SKM-1 treated with dmso at 0.1 percent for 144 hours (cell line): ENCODE results near the gene CCBE1.
"Not testable (repeated sequence)": the region's sequence is repeated elsewhere in the genome, so short reads cannot be mapped to it uniquely, and the experiment has no call there.

ENCODE experiments used
- DNase-seq: peaks from one replicate; lab custom pipeline; 2025; ENCODE audit not compliant: unreplicated experiment; lab: John Stamatoyannopoulos, UW

CCBE1 gene

GRCh38 chr18:59685501-59685900 is 11.7 kb downstream of the CCBE1 start:
- no peak for DNase-seq

- no peak for DNase-seq
Observed at GRCh38 chr18:59684777-59685176, 12.4 kb downstream of the CCBE1 start.

GRCh38 chr18:59681521-59682004 is 15.7 kb downstream of the CCBE1 start:
- DNase-seq: no peak

- DNase-seq: no peak
Observed at GRCh38 chr18:59681051-59681450, 16.2 kb downstream of the CCBE1 start.

GRCh38 chr18:59675346-59675745 is 21.9 kb downstream of the CCBE1 start:
- DNase-seq: no peak

GRCh38 chr18:59674903-59675270 is 22.3 kb downstream of the CCBE1 start:
- DNase-seq: no peak

GRCh38 chr18:59674186-59674902 is 22.9 kb downstream of the CCBE1 start:
- no peak for DNase-seq

- DNase-seq: no peak
Observed at GRCh38 chr18:59672235-59672711, 24.9 kb downstream of the CCBE1 start.

GRCh38 chr18:59671551-59671950 is 25.7 kb downstream of the CCBE1 start:
- no peak for DNase-seq

- no peak for DNase-seq
Observed at GRCh38 chr18:59669872-59670657, 27.2 kb downstream of the CCBE1 start.

GRCh38 chr18:59667488-59667887 is 29.7 kb downstream of the CCBE1 start:
- no peak for DNase-seq

- not testable (repeated sequence) for DNase-seq
Observed at GRCh38 chr18:59666007-59666402, 31.2 kb downstream of the CCBE1 start.

- no peak for DNase-seq
Observed at GRCh38 chr18:59665057-59666006, 31.9 kb downstream of the CCBE1 start.

GRCh38 chr18:59664329-59664728 is 32.9 kb downstream of the CCBE1 start:
- no peak for DNase-seq

- no peak for DNase-seq
Observed at GRCh38 chr18:59663096-59663495, 34.1 kb downstream of the CCBE1 start.

- DNase-seq: no peak
Observed at GRCh38 chr18:59661891-59662701, 35.1 kb downstream of the CCBE1 start.

- no peak for DNase-seq
Observed at GRCh38 chr18:59660786-59661743, 36.2 kb downstream of the CCBE1 start.

- no peak for DNase-seq
Observed at GRCh38 chr18:59660366-59660765, 36.9 kb downstream of the CCBE1 start.

GRCh38 chr18:59659508-59660170 is 37.6 kb downstream of the CCBE1 start:
- no peak for DNase-seq
